Measurements from ENCODE around the gene IL20RB. TPM values are rescaled to one million over a fixed set of nuclear protein-coding genes. Genes with fewer than 3 reads are reported as not detected.

IL20RB gene
- total RNA-seq, 4 donors from 2014 or later, result 257 to 288 (median 273) TPM

GRCh38 chr3:136929977-136930670 is 27.7 kb upstream of the IL20RB start:
- intact Hi-C loops (cut with DNase I; ENCODE audit: low total_unique reads), result no loop called here
- no peak for TF ChIP-seq POLR2A (IDR thresholded peaks at IDR 0.05)
- TF ChIP-seq, protein P1, sequence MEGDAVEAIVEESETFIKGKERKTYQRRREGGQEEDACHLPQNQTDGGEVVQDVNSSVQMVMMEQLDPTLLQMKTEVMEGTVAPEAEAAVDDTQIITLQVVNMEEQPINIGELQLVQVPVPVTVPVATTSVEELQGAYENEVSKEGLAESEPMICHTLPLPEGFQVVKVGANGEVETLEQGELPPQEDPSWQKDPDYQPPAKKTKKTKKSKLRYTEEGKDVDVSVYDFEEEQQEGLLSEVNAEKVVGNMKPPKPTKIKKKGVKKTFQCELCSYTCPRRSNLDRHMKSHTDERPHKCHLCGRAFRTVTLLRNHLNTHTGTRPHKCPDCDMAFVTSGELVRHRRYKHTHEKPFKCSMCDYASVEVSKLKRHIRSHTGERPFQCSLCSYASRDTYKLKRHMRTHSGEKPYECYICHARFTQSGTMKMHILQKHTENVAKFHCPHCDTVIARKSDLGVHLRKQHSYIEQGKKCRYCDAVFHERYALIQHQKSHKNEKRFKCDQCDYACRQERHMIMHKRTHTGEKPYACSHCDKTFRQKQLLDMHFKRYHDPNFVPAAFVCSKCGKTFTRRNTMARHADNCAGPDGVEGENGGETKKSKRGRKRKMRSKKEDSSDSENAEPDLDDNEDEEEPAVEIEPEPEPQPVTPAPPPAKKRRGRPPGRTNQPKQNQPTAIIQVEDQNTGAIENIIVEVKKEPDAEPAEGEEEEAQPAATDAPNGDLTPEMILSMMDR (IDR thresholded peaks at IDR 0.05), result no peak
- 17 to 20% methylated on average over 4 of the region's 4 CpGs for WGBS, 2 donors
- no peak overlapping the region for H3K4me3 ChIP-seq (ENCODE audit: low read depth, poor library complexity, severe bottlenecking)
- DNase-seq (ENCODE audit: low spot score in 2 of 2), result peak; percentile 77 to 90

- H3K4me3 ChIP-seq (ENCODE audit: low read depth, poor library complexity, severe bottlenecking), result no peak overlapping the region
- WGBS, 2 donors, result 76 to 86% methylated on average over 4 of the region's 4 CpGs
- TF ChIP-seq POLR2A (IDR thresholded peaks at IDR 0.05), result no peak
- TF ChIP-seq, protein P1 (IDR thresholded peaks at IDR 0.05), result no peak
- intact Hi-C loops (cut with DNase I; ENCODE audit: low total_unique reads), result no loop called here
- no peak for DNase-seq (ENCODE audit: low spot score in 2 of 2)
Observed at GRCh38 chr3:136931606-136932005, 26.2 kb upstream of the IL20RB start.

- DNase-seq (ENCODE audit: low spot score in 2 of 2), result no peak
- intact Hi-C loops (cut with DNase I; ENCODE audit: low total_unique reads), result no loop called here
- 40 to 47% methylated on average over 1 of the region's 1 CpG for WGBS, 2 donors
- no peak overlapping the region for H3K4me3 ChIP-seq (ENCODE audit: low read depth, poor library complexity, severe bottlenecking)
- TF ChIP-seq POLR2A (IDR thresholded peaks at IDR 0.05), result no peak
- TF ChIP-seq, protein P1 (IDR thresholded peaks at IDR 0.05), result no peak
Observed at GRCh38 chr3:136932523-136932922, 25.3 kb upstream of the IL20RB start.

DNA sequence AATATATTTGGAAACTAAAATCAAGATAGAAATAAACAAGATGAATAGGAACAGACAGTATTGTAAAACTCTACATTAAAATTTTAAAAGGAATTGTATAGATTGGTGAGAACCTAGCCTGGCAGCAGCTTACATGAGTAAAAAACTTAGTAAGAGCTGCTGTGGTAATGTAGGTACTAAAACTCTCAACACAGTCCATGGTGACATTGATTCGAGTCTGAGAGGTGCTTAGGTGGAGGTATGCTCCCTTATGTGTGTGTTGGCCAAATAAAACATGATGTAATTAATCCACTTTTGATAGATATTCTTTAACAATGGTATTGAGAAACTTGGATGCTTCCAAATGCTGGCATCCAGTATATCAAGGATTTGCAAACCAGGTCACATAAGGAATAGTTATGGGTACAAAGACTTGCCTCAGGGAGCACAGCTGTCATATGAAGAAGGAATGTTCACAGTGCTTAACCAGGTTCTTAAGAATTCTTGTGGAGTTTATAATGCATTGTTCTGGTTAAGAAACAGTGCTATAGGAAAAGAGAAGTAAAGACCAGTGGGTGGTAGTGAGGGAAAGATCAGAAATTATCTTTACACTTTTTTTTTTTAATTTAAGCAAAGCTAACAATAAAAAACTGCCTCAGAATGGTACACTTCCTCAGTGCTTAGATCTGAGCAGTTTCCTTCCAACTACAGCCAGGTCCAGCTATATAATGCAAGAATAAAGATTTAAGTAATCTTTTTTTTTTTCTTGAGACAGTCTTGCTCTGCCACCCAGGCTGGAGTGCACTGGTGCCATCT is 24.6 kb upstream of the IL20RB start:
- no peak overlapping the region for H3K4me3 ChIP-seq (ENCODE audit: low read depth, poor library complexity, severe bottlenecking)
- intact Hi-C loops (cut with DNase I; ENCODE audit: low total_unique reads), result no loop called here
- DNase-seq (ENCODE audit: low spot score in 2 of 2), result no peak
- TF ChIP-seq, protein P1 (IDR thresholded peaks at IDR 0.05), result no peak
- TF ChIP-seq POLR2A (IDR thresholded peaks at IDR 0.05), result no peak
- WGBS, 2 donors, result 39 to 48% methylated on average over 1 of the region's 1 CpG

DNA sequence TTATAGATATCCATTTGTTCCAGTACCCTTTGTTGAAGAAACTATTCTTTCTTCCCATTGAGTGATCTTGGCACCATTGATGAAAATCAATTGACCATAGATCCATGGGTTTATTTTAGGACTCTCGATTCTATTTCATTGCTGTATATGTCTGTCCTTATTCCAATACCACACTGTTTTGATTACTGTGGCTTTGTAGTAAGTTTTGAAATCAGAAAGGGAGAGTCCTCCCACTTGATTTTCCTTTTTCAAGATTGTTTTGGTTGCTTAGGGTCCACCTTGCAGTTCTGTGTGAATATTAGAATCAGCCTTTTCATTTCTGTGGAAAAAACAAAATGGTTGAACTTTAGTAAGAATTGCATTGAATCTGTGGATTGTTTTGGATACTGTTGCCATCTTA is 20.6 kb upstream of the IL20RB start:
- H3K4me3 ChIP-seq (ENCODE audit: low read depth, poor library complexity, severe bottlenecking), result no peak overlapping the region
- 93 to 98% methylated on average over 1 of the region's 1 CpG for WGBS, 2 donors
- TF ChIP-seq, protein P1 (IDR thresholded peaks at IDR 0.05), result no peak
- intact Hi-C loops (cut with DNase I; ENCODE audit: low total_unique reads), result no loop called here
- no peak for DNase-seq (ENCODE audit: low spot score in 2 of 2)

All from lower leg skin (tissue), 4 donors.